GM13977 (cell line): Measurements from ENCODE around the gene NOL4L.

ENCODE experiments used
- DNase-seq: peaks from one replicate; pipeline ENCODE4 v3.0.0; 2012; ENCODE audit warnings: low spot score
- CTCF ChIP-seq: IDR thresholded peaks from 2 replicates; pipeline ENCODE4 v1.5.1; 2012; ENCODE audit warnings: mild to moderate bottlenecking, control low read depth; ENCODE audit not compliant: insufficient read depth; ENCODE audit errors: extremely low read depth, missing control alignments
- in situ Hi-C: fragments of 300-500 bp; cut with MboI; formaldehyde crosslinking; loops from one replicate; pipeline ENCODE4 v1.12.0; 2022; ENCODE audit warnings: low sequenced_read_pairs, low pct_unique_long_range_greater_than_20kb, mixed read lengths, inconsistent platforms; ENCODE audit not compliant: unreplicated experiment

NOL4L gene

GRCh38 chr20:32465092-32465900, 119.8 kb downstream of the NOL4L start:
- TF ChIP-seq CTCF, result no peak
- in situ Hi-C loops, result no loop called here
- no peak for DNase-seq

- DNase-seq, result no peak
- in situ Hi-C loops, result no loop called here
- TF ChIP-seq CTCF, result no peak
These were observed 120.6 kb downstream of the NOL4L start for GRCh38 chr20:32464401-32465091.

GRCh38 chr20:32463642-32464400, 121.3 kb downstream of the NOL4L start:
- no peak for DNase-seq
- TF ChIP-seq CTCF, result no peak
- in situ Hi-C loops, result no loop called here

- no peak for DNase-seq
- in situ Hi-C loops, result no loop called here
- TF ChIP-seq CTCF, result no peak
These were observed 122.1 kb downstream of the NOL4L start for GRCh38 chr20:32462900-32463641.

- in situ Hi-C loops, result no loop called here
- DNase-seq, result no peak
- no peak for TF ChIP-seq CTCF
These were observed 123.1 kb downstream of the NOL4L start for GRCh38 chr20:32461836-32462600.
